PC-9 (cell line): Measurements from ENCODE around the gene ASPA.

Experiments
- CTCF ChIP-seq: fragments of 200-600 bp; sonication (generic); conservative IDR thresholded peaks from 2 replicates; pipeline ENCODE4 v1.6.1; 2017; ENCODE audit warnings: mixed run types, antibody characterized with exemption, mild to moderate bottlenecking, moderate library complexity
- EZH2 ChIP-seq: fragments of 200-600 bp; sonication (generic); IDR thresholded peaks from 2 replicates; pipeline ENCODE4 v1.8.0; 2017; ENCODE audit warnings: antibody characterized with exemption, low read depth

- TF ChIP-seq CTCF (no peak), EZH2 (no peak)
Observed at GRCh38 chr17:3511852-3512504, 36.2 kb downstream of the ASPA start.
